DMS 273 (cell line): ENCODE results near the gene HK2.
"Not testable (repeated sequence)": the region's sequence is repeated elsewhere in the genome, so short reads cannot be mapped to it uniquely, and the experiment has no call there.

Experiments used
- DNase-seq: peaks from one replicate; lab custom pipeline; 2025; ENCODE audit not compliant: unreplicated experiment; lab: John Stamatoyannopoulos, UW

The HK2 gene

GRCh38 chr2:74834792-74835755 lies 1.1 kb downstream of the HK2 start:
- peak; percentile 91 for DNase-seq

GRCh38 chr2:74835831-74836674 lies 2.1 kb downstream of the HK2 start:
- peak; percentile 84 for DNase-seq

GRCh38 chr2:74836675-74837401 lies 2.9 kb downstream of the HK2 start:
- no peak for DNase-seq

DNA sequence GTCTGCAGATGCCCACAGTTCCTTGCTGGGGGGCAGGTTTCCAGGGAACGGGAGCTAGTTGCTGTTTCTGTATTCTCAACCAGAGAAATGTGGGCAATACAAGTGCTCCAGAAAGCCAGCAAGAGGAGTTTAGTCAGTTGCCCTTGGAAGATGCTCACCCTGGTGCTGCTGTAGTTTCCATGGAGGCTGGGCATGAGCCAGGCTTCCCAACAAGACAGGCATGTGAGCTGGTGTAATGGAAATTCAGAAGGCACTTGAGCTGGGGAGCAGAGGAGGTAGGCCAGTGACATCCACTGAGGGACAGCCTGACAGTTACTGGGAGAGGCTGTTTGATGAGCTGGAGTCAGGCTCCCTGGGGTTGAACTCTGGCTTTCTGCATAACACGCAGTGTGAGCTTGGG lies 7.7 kb downstream of the HK2 start:
- no peak for DNase-seq

- peak; percentile 61 for DNase-seq
Observed at GRCh38 chr2:74843433-74843832, 9.5 kb downstream of the HK2 start.

GRCh38 chr2:74843899-74844298 lies 10.0 kb downstream of the HK2 start:
- DNase-seq: peak; percentile 69

DNA sequence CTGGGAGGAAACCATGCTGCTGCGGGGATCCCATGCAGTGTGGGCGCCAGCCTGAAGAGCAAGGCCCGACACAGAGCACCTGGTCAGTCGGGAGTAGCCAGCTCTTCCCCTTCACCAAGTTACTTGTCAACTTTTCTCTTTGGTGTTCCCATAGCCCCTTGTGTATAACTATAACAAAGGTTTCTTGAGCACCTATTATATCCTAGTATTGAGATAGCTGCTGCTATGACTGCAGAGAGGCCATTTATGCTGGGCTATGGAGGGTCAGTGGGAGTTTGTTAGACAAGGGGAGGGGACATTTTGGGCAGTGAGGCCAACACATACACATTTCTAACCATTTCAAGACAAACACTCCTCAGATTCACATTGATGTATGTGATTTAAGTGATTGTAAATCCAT lies 10.8 kb downstream of the HK2 start:
- no peak for DNase-seq

GRCh38 chr2:74845217-74845751 lies 11.4 kb downstream of the HK2 start:
- peak; percentile 76 for DNase-seq

GRCh38 chr2:74845991-74846390 lies 12.1 kb downstream of the HK2 start:
- DNase-seq: no peak

GRCh38 chr2:74846481-74846880 lies 12.6 kb downstream of the HK2 start:
- no peak for DNase-seq

DNA sequence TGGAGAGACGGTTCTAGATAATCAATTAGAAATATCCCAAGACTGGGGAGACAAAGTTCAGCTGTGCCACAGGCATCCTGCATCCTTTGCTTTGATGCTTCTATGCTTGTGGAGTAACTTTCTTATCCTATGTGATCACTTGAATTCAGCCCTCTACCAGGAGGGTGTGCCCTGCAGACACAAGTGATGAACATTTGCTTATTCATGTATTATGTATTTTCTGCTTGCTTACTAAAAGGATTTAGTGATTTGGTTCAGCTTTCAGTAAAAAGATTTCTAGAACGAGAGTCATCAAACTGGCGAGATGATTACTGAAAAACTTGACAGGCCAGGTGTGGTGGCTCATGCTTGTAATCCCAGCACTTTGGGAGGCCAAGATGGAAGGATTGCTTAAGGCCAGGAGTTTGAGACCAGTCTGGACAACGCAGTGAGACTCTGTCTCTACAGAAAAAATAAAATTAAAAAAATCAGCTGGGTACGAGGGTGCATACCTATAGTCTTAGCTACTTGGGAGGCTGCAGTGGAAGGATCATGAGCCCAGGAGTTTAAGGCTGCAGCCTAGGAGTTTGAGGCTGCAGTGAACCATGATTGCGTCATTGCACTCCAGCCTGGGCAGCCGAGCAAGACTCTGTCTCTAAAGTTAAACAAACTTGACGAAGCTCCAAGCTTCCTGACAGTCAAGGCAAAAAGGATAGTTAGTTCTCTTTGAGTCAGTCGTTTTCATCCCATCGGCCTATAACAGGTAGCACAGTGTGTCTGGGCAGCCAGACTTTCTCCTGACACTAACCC lies 13.3 kb downstream of the HK2 start:
- DNase-seq: no peak

GRCh38 chr2:74849228-74849892 lies 15.4 kb downstream of the HK2 start:
- no peak for DNase-seq

DNA sequence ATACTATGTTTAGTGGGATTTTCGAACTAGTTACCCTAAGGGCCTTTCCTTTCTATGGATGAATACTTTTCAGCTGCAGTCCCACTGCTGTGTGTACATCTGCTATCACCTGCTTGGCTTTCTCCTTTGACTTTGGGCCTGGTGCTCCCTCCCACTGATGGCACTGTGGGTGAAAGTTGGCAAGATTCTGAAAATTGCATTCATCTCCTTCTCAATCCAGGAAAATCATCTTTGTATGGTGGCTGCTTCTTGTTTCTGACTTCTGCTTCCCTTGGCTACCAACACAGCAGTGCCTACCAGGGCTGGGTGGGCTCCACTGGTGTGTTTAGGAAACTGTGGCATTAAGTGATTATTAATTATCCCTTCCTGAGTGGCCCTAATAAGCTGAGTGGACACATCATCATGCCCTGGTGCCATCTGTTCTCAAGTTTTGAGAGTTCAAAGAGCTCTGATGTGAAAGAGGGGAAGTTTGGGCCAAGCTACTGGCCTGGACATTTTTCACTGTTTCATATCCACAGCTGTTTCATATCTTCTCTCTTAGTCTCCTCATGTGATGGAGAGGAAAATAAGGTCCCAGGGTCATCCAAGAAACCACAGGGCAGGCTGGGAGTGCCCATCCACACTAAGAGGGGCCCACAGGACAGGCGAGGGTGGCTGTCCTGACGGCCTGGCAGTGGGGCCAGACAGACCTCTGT lies 16.7 kb downstream of the HK2 start:
- DNase-seq: no peak

GRCh38 chr2:74851191-74851566 lies 17.3 kb downstream of the HK2 start:
- no peak for DNase-seq

DNA sequence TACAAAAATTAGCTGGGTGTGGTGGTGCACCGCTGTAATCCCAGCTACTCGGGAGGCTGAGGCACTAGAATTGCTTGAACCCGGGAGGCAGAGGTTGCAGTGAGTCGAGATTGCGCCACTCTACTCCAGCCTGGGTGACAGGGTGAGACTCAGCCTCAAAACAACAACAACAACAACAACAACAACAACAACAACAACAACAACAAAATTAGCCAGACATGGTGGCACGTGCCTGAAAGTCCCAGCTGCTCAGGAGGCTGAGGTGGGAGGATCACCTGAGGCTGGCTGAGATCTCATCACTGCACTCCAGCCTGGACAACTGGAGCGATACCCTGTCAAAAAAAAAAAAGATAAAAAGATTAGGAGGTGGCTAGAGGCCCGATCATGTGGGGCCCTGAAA lies 19.4 kb downstream of the HK2 start:
- not testable (repeated sequence) for DNase-seq

- DNase-seq: no peak
Observed at GRCh38 chr2:74854401-74854800, 20.5 kb downstream of the HK2 start.

GRCh38 chr2:74855114-74855707 lies 21.3 kb downstream of the HK2 start:
- not testable (repeated sequence) for DNase-seq

GRCh38 chr2:74856004-74856578 lies 22.2 kb downstream of the HK2 start:
- no peak for DNase-seq
